Liver (tissue), 9 donors: ENCODE results near the gene ZPLD1. TPM values are rescaled to one million over a fixed set of nuclear protein-coding genes. Genes with fewer than 3 reads are reported as not detected.

Experiments
- DNase-seq: peaks from one replicate; pipeline ENCODE4 v3.0.0-alpha.2; 2017; ENCODE audit warnings: low spot score
- H3K27ac ChIP-seq, 2 donors: one replicate each; pipeline ENCODE4 v1.7.0; 2013; ENCODE audit warnings: inconsistent platforms in 2 of 2, low read length in 2 of 2, control low read depth in 1 of 2, low read depth in 1 of 2, mild to moderate bottlenecking in 1 of 2
- H3K27me3 ChIP-seq, 4 donors: one replicate each; pipeline versions ENCODE4 v1.6.1 to v1.7.0; 2013; ENCODE audit warnings: low read length in 3 of 4, inconsistent platforms in 1 of 4, mild to moderate bottlenecking in 1 of 4, moderate library complexity in 1 of 4; ENCODE audit not compliant: control insufficient read depth in 4 of 4, insufficient read depth in 4 of 4
- H3K36me3 ChIP-seq, 4 donors: one replicate each; pipeline versions ENCODE4 v1.6.1 to v1.7.0; 2013; ENCODE audit warnings: low read length in 3 of 4, mild to moderate bottlenecking in 3 of 4, low read depth in 1 of 4, moderate library complexity in 1 of 4; ENCODE audit not compliant: control insufficient read depth in 4 of 4, insufficient read depth in 3 of 4
- H3K4me1 ChIP-seq, 4 donors: one replicate each; pipeline versions ENCODE4 v1.6.1 to v1.7.0; 2013; ENCODE audit warnings: low read length in 3 of 4, mild to moderate bottlenecking in 3 of 4, moderate library complexity in 1 of 4; ENCODE audit not compliant: control insufficient read depth in 4 of 4, insufficient read depth in 4 of 4
- H3K4me3 ChIP-seq, 3 donors: one replicate each; pipeline versions ENCODE4 v1.6.1 to v1.7.0; 2013; ENCODE audit warnings: low read length in 3 of 3, control low read depth in 1 of 3, low read depth in 1 of 3, mild to moderate bottlenecking in 1 of 3
- H3K9ac ChIP-seq, 2 donors: one replicate each; pipeline ENCODE4 v1.7.0; 2013; ENCODE audit warnings: low read length in 2 of 2, mild to moderate bottlenecking in 2 of 2, moderate library complexity in 2 of 2, control low read depth in 1 of 2, low read depth in 1 of 2
- H3K9me3 ChIP-seq, 4 donors: one replicate each; pipeline versions ENCODE4 v1.6.1 to v1.7.0; 2013; ENCODE audit warnings: low read length in 3 of 4; ENCODE audit not compliant: control insufficient read depth in 4 of 4
- EGR1 ChIP-seq, 2 donors: IDR thresholded peaks; 2 replicates each; pipeline ENCODE4 v1.6.1; 2016 to 2018; ENCODE audit warnings: antibody characterized with exemption in 2 of 2, low read depth in 2 of 2
- FOXA1 ChIP-seq: IDR thresholded peaks from 2 replicates; pipeline ENCODE4 v1.6.1; 2016; ENCODE audit warnings: antibody characterized with exemption
- FOXA2 ChIP-seq: IDR thresholded peaks from 2 replicates; pipeline ENCODE4 v1.6.1; 2016; ENCODE audit warnings: antibody characterized with exemption
- GABPA ChIP-seq, 2 donors: IDR thresholded peaks in 1 of 2; conservative IDR thresholded peaks in 1 of 2; 2 replicates each; pipeline ENCODE4 v1.6.1; 2016; ENCODE audit warnings: antibody characterized with exemption in 2 of 2, mild to moderate bottlenecking in 1 of 2, moderate library complexity in 1 of 2
- HNF4A ChIP-seq, 2 donors: conservative IDR thresholded peaks; 2 replicates each; pipeline ENCODE4 v1.6.1; 2016; ENCODE audit warnings: antibody characterized with exemption in 2 of 2, mild to moderate bottlenecking in 2 of 2
- HNF4G ChIP-seq: IDR thresholded peaks from 2 replicates; pipeline ENCODE4 v1.6.1; 2016; ENCODE audit warnings: antibody characterized with exemption
- NR2F2 ChIP-seq: IDR thresholded peaks from 2 replicates; pipeline ENCODE4 v1.6.1; 2016; ENCODE audit warnings: antibody characterized with exemption
- RAD21 ChIP-seq, 2 donors: IDR thresholded peaks; 2 replicates each; pipeline ENCODE4 v1.6.1; 2016; ENCODE audit warnings: antibody characterized with exemption in 2 of 2, mild to moderate bottlenecking in 2 of 2
- SP1 ChIP-seq: IDR thresholded peaks from 2 replicates; pipeline ENCODE4 v1.6.1; 2018; ENCODE audit warnings: antibody characterized with exemption, mild to moderate bottlenecking
- TAF1 ChIP-seq: conservative IDR thresholded peaks from 2 replicates; pipeline ENCODE4 v1.6.1; 2016; ENCODE audit warnings: antibody characterized with exemption, mild to moderate bottlenecking
- YY1 ChIP-seq: IDR thresholded peaks from 2 replicates; pipeline ENCODE4 v1.6.1; 2016; ENCODE audit warnings: antibody characterized with exemption, mild to moderate bottlenecking
- WGBS: extraction: QIAGEN DNeasy Blood & Tissue Kit; methylation state at CpG from one replicate; pipeline ENCODE4 v1.1.7; 2013; 5-methylcytosine and 5-hydroxymethylcytosine counted together
- polyA plus RNA-seq, 2 donors: library from polyadenylated mRNA; stranded (reverse) in 1 of 2; unstranded in 1 of 2; fragments of 200-250 nt in 1 of 2; fragments of >200 nt in 1 of 2; fragmentation: Nextera tagmentation in 1 of 2; extraction: Ambion mirVana in 1 of 2; gene quantifications; one replicate each; pipeline versions ENCODE4 v1.2.1 to v1.2.3, GENCODE V29; 2013 to 2015
- total RNA-seq, 2 donors: library from RNA; depleted of rRNA; stranded (reverse); fragments of >200 nt; gene quantifications; one replicate each; pipeline ENCODE4 v1.2.3, GENCODE V29; 2014
- TF ChIP-seq, protein P1 (sequence below): IDR thresholded peaks from 2 replicates; pipeline ENCODE4 v1.6.1; 2016; ENCODE audit warnings: antibody characterized with exemption
- TF ChIP-seq, protein P2 (sequence below): IDR thresholded peaks from 2 replicates; pipeline ENCODE4 v1.6.1; 2016; ENCODE audit warnings: antibody characterized with exemption, mild to moderate bottlenecking
- TF ChIP-seq, protein P3 (sequence below): IDR thresholded peaks from 2 replicates; pipeline ENCODE4 v1.6.1; 2016; ENCODE audit warnings: antibody characterized with exemption
- TF ChIP-seq, protein P4 (sequence below): IDR thresholded peaks from 2 replicates; pipeline ENCODE4 v1.6.1; 2016; ENCODE audit warnings: antibody characterized with exemption
- donor health status: healthy.
- donor health status: healthy.
- donor health status: healthy.
- donor health status: healthy.
- donor health status: healthy.

ZPLD1 gene
- total and polyA plus RNA-seq, 4 donors, result 0.03 to 0.23 (median 0.07) TPM

- no peaks in the 10 kb centered on the region for H3K27me3 ChIP-seq
- H3K27ac ChIP-seq, result no peak overlapping the region
- DNase-seq, result no peak
- no peak overlapping the region for H3K4me3 ChIP-seq
- H3K36me3 ChIP-seq, result no peaks in the 10 kb centered on the region
- no peaks in the 10 kb centered on the region for H3K9me3 ChIP-seq
- H3K9ac ChIP-seq, result no peak overlapping the region
- H3K4me1 ChIP-seq, result no peaks in the 10 kb centered on the region
- WGBS, result 73% methylated on average over 3 of the region's 3 CpGs
- TF ChIP-seq SP1, result no peak
- TF ChIP-seq FOXA2, result no peak
- TF ChIP-seq RAD21 (IDR thresholded peaks at IDR 0.05), result no peak
- TF ChIP-seq, protein P1, sequence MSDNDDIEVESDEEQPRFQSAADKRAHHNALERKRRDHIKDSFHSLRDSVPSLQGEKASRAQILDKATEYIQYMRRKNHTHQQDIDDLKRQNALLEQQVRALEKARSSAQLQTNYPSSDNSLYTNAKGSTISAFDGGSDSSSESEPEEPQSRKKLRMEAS, result no peak
- TF ChIP-seq YY1, result no peak
- TF ChIP-seq FOXA1, result no peak
- TF ChIP-seq, protein P2, sequence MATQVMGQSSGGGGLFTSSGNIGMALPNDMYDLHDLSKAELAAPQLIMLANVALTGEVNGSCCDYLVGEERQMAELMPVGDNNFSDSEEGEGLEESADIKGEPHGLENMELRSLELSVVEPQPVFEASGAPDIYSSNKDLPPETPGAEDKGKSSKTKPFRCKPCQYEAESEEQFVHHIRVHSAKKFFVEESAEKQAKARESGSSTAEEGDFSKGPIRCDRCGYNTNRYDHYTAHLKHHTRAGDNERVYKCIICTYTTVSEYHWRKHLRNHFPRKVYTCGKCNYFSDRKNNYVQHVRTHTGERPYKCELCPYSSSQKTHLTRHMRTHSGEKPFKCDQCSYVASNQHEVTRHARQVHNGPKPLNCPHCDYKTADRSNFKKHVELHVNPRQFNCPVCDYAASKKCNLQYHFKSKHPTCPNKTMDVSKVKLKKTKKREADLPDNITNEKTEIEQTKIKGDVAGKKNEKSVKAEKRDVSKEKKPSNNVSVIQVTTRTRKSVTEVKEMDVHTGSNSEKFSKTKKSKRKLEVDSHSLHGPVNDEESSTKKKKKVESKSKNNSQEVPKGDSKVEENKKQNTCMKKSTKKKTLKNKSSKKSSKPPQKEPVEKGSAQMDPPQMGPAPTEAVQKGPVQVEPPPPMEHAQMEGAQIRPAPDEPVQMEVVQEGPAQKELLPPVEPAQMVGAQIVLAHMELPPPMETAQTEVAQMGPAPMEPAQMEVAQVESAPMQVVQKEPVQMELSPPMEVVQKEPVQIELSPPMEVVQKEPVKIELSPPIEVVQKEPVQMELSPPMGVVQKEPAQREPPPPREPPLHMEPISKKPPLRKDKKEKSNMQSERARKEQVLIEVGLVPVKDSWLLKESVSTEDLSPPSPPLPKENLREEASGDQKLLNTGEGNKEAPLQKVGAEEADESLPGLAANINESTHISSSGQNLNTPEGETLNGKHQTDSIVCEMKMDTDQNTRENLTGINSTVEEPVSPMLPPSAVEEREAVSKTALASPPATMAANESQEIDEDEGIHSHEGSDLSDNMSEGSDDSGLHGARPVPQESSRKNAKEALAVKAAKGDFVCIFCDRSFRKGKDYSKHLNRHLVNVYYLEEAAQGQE, result no peak
- TF ChIP-seq GABPA (IDR thresholded peaks at IDR 0.05 in 1 of 2, conservative IDR thresholded peaks at IDR 0.05 in 1 of 2), result no peak
- no peak for TF ChIP-seq TAF1
- TF ChIP-seq, protein P3, sequence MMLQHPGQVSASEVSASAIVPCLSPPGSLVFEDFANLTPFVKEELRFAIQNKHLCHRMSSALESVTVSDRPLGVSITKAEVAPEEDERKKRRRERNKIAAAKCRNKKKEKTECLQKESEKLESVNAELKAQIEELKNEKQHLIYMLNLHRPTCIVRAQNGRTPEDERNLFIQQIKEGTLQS, result no peak
- no peak for TF ChIP-seq HNF4A (conservative IDR thresholded peaks at IDR 0.05)
- TF ChIP-seq HNF4G, result no peak
- no peak for TF ChIP-seq NR2F2
- TF ChIP-seq, protein P4, sequence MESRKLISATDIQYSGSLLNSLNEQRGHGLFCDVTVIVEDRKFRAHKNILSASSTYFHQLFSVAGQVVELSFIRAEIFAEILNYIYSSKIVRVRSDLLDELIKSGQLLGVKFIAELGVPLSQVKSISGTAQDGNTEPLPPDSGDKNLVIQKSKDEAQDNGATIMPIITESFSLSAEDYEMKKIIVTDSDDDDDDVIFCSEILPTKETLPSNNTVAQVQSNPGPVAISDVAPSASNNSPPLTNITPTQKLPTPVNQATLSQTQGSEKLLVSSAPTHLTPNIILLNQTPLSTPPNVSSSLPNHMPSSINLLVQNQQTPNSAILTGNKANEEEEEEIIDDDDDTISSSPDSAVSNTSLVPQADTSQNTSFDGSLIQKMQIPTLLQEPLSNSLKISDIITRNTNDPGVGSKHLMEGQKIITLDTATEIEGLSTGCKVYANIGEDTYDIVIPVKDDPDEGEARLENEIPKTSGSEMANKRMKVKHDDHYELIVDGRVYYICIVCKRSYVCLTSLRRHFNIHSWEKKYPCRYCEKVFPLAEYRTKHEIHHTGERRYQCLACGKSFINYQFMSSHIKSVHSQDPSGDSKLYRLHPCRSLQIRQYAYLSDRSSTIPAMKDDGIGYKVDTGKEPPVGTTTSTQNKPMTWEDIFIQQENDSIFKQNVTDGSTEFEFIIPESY, result no peak
- no peak for TF ChIP-seq EGR1 (IDR thresholded peaks at IDR 0.05; ENCODE audit: low read depth in 2 of 2)
Measured at GRCh38 chr3:102449341-102449740, 14.5 kb downstream of the ZPLD1 start.

DNA sequence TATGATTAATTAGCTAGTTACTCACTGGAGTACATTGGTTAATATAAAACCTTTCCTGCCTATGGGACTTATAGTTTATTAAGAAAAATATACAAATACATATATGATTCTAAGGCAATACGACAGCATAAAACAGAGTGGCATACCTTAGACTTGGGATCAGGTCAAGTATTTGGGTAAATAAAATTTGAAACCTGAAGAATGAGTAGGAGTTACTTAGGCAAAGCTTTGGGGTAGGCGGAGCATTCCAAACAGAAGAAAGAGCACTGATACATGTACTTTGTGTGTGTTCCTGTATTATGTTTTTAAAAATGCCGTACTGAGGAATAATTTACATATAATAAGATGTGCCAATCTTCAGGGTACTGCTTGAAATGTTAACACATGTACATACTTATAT lies 15.1 kb downstream of the ZPLD1 start:
- Histone ChIP-seq H3K36me3 (no peaks in the 10 kb centered on the region), H3K27ac (no peak overlapping the region), H3K4me1 (no peaks in the 10 kb centered on the region), H3K4me3 (no peak overlapping the region), H3K9ac (no peak overlapping the region), H3K27me3 (no peaks in the 10 kb centered on the region), H3K9me3 (no peaks in the 10 kb centered on the region)
- no peak for DNase-seq
- 90% methylated on average over 3 of the region's 3 CpGs for WGBS
- TF ChIP-seq FOXA1 (no peak), GABPA (IDR thresholded peaks at IDR 0.05 in 1 of 2, conservative IDR thresholded peaks at IDR 0.05 in 1 of 2) (no peak), HNF4G (no peak), TAF1 (no peak)
- TF ChIP-seq, protein P3, result no peak
- TF ChIP-seq, protein P4, result no peak
